HL-60 (cell line): Measurements from ENCODE around the gene SPATA6L.

ENCODE experiments used
- DNase-seq, 2 experiments: peaks; one replicate each; pipeline ENCODE4 v3.0.0-alpha.2; 2010 to 2020; ENCODE audit warnings: low read depth in 1 of 2, low spot score in 1 of 2
- H3K27ac ChIP-seq: fragments of 250-450 bp; sonication (Bioruptor Pico); replicated peaks from 2 replicates; pipeline ENCODE4 v1.5.1; 2020; ENCODE audit warnings: mild to moderate bottlenecking, moderate library complexity
- H3K27me3 ChIP-seq: fragments of 250-450 bp; sonication (Bioruptor Pico); 2 replicates; pipeline ENCODE4 v1.5.1; 2021; ENCODE audit warnings: mild to moderate bottlenecking, moderate library complexity; ENCODE audit not compliant: insufficient read depth, poor library complexity, severe bottlenecking
- H3K4me3 ChIP-seq: replicated peaks from 2 replicates; pipeline ENCODE4 v1.5.1; 2011; ENCODE audit warnings: mild to moderate bottlenecking, control low read depth, low read length; ENCODE audit not compliant: insufficient read depth
- GABPA ChIP-seq: IDR thresholded peaks from 2 replicates; pipeline ENCODE4 v1.6.1; 2012; ENCODE audit warnings: low read depth
- POLR2AphosphoS5 ChIP-seq: IDR thresholded peaks from 2 replicates; pipeline ENCODE4 v1.6.1; 2012; ENCODE audit warnings: low read depth
- SPI1 ChIP-seq: IDR thresholded peaks from 2 replicates; pipeline ENCODE4 v1.6.1; 2012; ENCODE audit warnings: low read depth, mild to moderate bottlenecking, borderline replicate concordance
- TF ChIP-seq, protein P1 (sequence below): IDR thresholded peaks from 2 replicates; pipeline ENCODE4 v1.6.1; 2012; ENCODE audit warnings: low read depth; ENCODE audit not compliant: insufficient replicate concordance
- TF ChIP-seq, protein P2 (sequence below): IDR thresholded peaks from one replicate; pipeline ENCODE4 v1.5.1; 2011; ENCODE audit warnings: low read length, control low read depth, inconsistent platforms; ENCODE audit not compliant: insufficient read depth

The SPATA6L gene

DNA sequence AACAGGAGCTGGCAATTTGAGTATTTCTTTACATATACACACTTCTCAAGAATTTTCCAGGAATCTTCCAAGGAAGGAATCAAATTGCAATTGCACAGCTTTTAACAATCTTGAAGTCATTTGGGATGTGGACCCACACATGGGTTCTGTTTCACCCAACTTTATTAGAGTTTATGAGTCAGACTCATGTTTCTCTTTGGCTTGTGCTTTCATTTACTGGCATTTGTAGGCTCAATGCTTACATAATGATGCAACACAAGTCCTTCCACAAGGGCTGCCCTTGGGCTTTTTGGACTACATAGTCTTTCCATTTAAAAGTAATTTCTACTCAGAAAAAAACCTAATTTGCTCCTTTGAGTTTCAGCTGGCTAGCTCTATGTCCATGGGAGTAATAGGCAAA lies 8.5 kb upstream of the SPATA6L start:
- no peak for DNase-seq
- H3K27ac ChIP-seq, result no peak overlapping the region
- H3K4me3 ChIP-seq, result no peak overlapping the region
- no peaks in the 10 kb centered on the region for H3K27me3 ChIP-seq
- TF ChIP-seq GABPA, result no peak
- TF ChIP-seq, protein P1, sequence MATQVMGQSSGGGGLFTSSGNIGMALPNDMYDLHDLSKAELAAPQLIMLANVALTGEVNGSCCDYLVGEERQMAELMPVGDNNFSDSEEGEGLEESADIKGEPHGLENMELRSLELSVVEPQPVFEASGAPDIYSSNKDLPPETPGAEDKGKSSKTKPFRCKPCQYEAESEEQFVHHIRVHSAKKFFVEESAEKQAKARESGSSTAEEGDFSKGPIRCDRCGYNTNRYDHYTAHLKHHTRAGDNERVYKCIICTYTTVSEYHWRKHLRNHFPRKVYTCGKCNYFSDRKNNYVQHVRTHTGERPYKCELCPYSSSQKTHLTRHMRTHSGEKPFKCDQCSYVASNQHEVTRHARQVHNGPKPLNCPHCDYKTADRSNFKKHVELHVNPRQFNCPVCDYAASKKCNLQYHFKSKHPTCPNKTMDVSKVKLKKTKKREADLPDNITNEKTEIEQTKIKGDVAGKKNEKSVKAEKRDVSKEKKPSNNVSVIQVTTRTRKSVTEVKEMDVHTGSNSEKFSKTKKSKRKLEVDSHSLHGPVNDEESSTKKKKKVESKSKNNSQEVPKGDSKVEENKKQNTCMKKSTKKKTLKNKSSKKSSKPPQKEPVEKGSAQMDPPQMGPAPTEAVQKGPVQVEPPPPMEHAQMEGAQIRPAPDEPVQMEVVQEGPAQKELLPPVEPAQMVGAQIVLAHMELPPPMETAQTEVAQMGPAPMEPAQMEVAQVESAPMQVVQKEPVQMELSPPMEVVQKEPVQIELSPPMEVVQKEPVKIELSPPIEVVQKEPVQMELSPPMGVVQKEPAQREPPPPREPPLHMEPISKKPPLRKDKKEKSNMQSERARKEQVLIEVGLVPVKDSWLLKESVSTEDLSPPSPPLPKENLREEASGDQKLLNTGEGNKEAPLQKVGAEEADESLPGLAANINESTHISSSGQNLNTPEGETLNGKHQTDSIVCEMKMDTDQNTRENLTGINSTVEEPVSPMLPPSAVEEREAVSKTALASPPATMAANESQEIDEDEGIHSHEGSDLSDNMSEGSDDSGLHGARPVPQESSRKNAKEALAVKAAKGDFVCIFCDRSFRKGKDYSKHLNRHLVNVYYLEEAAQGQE, result no peak
- TF ChIP-seq SPI1, result no peak
- TF ChIP-seq, protein P2, sequence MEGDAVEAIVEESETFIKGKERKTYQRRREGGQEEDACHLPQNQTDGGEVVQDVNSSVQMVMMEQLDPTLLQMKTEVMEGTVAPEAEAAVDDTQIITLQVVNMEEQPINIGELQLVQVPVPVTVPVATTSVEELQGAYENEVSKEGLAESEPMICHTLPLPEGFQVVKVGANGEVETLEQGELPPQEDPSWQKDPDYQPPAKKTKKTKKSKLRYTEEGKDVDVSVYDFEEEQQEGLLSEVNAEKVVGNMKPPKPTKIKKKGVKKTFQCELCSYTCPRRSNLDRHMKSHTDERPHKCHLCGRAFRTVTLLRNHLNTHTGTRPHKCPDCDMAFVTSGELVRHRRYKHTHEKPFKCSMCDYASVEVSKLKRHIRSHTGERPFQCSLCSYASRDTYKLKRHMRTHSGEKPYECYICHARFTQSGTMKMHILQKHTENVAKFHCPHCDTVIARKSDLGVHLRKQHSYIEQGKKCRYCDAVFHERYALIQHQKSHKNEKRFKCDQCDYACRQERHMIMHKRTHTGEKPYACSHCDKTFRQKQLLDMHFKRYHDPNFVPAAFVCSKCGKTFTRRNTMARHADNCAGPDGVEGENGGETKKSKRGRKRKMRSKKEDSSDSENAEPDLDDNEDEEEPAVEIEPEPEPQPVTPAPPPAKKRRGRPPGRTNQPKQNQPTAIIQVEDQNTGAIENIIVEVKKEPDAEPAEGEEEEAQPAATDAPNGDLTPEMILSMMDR, result no peak
- no peak for TF ChIP-seq POLR2AphosphoS5

DNA sequence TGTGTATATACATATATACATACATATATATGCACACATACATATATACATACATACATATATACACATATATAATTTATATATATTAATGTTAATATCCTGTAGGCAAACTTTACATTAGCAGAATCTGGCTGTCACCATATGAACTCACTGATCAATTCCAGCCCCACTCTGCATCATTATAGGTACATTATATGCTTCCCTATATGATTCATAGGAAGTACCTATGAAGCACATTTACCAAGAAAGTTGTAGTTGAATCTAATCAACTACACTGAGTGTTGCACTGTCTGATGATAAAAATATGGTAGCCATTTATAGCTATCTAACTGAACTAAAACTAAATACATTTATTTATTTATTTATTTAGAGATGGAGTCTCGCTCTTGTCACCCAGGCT lies 5.5 kb upstream of the SPATA6L start:
- no peaks in the 10 kb centered on the region for H3K27me3 ChIP-seq
- TF ChIP-seq GABPA, result no peak
- no peak for TF ChIP-seq POLR2AphosphoS5
- TF ChIP-seq, protein P2, result no peak
- TF ChIP-seq SPI1, result no peak
- TF ChIP-seq, protein P1, result no peak
- no peak overlapping the region for H3K27ac ChIP-seq
- DNase-seq, result no peak
- H3K4me3 ChIP-seq, result no peak overlapping the region

DNA sequence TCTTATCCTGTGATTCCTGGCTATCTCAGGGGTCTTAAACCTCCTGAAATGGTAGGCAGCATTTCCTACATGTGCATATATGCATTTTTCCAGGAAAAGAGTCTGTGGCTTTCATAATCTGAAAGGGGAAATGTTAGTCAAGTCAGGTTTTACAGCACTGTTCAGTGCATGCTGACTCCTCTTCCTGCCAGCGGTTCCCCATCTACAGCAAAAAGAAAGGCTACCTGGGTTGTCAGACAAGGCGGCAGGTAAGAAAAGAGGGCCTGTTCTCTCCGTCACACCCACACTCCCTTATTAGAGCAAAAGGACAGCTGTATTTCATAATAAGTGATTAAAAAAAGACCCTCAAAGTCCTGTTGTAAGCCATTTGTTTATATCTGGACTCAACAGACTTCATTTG lies 4.3 kb upstream of the SPATA6L start:
- no peak overlapping the region for H3K27ac ChIP-seq
- DNase-seq, result no peak

More for the DNA sequence above, 4.3 kb upstream of the SPATA6L start:
- no peak for TF ChIP-seq POLR2AphosphoS5
- TF ChIP-seq, protein P1, result no peak
- TF ChIP-seq GABPA, result no peak
- TF ChIP-seq, protein P2, result no peak
- TF ChIP-seq SPI1, result no peak
- Histone ChIP-seq H3K27me3 (no peaks in the 10 kb centered on the region), H3K4me3 (no peak overlapping the region)
